ENCODE measurements around the gene CXCL14. TPM values are rescaled to one million over a fixed set of nuclear protein-coding genes. Genes with fewer than 3 reads are reported as not detected.

CXCL14 gene
- total RNA-seq, 2 donors from 2014 or later, result not detected

GRCh38 chr5:135561266-135561665, 17.5 kb downstream of the CXCL14 start:
- Mint-ChIP-seq H3K9me3 (no peaks in the 10 kb centered on the region), H3K27ac (no peak overlapping the region), H3K36me3 (no peaks in the 10 kb centered on the region)
- ATAC-seq (no peak), DNase-seq (ENCODE audit: low spot score in 2 of 2) (no peak)

GRCh38 chr5:135560858-135561257, 17.9 kb downstream of the CXCL14 start:
- no peak overlapping the region for H3K27ac Mint-ChIP-seq
- no peaks in the 10 kb centered on the region for H3K9me3 Mint-ChIP-seq
- no peaks in the 10 kb centered on the region for H3K36me3 Mint-ChIP-seq
- ATAC-seq (peak; percentile 94 to 95), DNase-seq (ENCODE audit: low spot score in 2 of 2) (peak; percentile 67 to 81)

DNA sequence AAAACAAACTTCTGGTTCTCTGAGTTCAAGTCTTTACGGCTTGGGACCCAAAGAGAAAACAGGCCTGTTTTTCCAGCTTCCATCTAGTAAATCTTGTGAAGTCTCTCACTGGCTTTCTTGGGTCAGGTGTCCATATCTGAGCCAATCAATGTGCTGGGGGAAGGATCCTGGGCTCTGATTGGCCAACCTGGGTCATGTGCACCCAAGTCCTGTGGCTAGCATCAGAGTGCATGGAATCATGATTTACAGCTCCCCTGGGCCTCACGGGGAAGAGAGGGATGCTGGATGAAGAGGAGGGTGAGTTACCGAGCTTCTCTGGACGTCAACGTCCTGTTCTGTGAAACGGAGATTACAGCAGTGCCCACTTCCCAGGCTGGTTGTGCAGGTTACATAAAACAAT, 19.4 kb downstream of the CXCL14 start:
- DNase-seq (ENCODE audit: low spot score in 2 of 2) (no peak), ATAC-seq (peak in 1 of 2 donors; percentile 40)
- no peaks in the 10 kb centered on the region for H3K36me3 Mint-ChIP-seq
- H3K9me3 Mint-ChIP-seq, result no peaks in the 10 kb centered on the region
- no peak overlapping the region for H3K27ac Mint-ChIP-seq

DNA sequence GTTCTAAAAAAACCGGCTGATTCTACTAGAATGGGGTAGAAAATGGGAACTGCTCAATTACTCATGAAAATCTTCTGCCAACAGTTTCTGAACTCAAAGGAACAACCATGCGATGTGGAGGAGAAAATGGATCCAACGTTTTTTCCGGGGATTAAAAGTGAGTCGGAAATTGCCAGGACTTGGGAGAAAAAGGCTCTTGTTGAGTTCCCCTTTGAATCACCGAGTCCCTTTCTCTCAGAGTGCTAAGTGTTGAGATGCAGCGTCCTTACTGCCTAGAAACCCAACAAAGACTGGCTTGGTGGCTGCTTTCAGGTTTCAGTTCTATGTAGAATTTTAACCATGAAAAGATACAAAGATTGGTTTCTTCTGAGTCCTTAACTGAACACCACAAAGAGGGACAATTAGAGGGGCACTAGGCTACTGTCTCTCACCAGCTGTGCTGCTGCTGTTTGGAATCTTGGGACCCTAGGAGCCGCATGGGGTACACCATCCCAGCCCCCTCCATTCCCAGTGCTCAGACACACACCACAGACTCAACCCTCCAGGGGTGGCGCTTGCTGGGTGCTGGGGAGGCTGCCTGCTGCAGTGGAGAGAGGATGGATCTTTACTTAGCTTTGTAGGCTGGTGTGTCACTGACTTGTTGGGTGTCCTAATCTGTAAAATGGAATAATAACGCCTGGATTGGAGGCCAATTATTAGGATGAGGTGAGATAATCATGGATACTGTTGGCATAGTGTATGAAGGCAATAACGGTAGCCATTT, 21.5 kb downstream of the CXCL14 start:
- Mint-ChIP-seq H3K27ac (no peak overlapping the region), H3K36me3 (no peaks in the 10 kb centered on the region), H3K9me3 (no peaks in the 10 kb centered on the region)
- ATAC-seq, result no peak
- no peak for DNase-seq (ENCODE audit: low spot score in 2 of 2)

GRCh38 chr5:135556620-135557019, 22.2 kb downstream of the CXCL14 start:
- ATAC-seq (no peak), DNase-seq (ENCODE audit: low spot score in 2 of 2) (no peak)
- no peaks in the 10 kb centered on the region for H3K36me3 Mint-ChIP-seq
- no peaks in the 10 kb centered on the region for H3K9me3 Mint-ChIP-seq
- H3K27ac Mint-ChIP-seq, result no peak overlapping the region

DNA sequence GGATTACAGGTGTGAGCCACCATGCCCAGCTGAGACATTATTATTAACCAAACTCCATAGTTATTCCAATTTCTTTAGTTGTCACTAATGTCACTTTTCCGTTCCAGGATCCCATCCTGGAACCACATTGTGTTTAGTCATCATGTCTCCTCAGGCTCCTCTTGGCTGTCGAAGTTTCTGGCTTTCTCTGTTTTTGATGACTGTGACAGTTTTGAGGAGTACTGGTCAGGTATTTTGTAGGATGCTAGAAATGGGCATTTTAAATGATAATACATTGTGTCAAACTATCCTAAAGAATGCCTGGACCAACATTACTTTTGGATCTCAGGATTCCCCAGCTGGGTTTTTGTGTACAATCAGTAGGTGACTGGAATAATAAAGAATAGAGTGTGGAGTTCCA, 23.3 kb downstream of the CXCL14 start:
- ATAC-seq, result no peak
- no peak for DNase-seq (ENCODE audit: low spot score in 2 of 2)
- Mint-ChIP-seq H3K36me3 (no peaks in the 10 kb centered on the region), H3K27ac (no peak overlapping the region), H3K9me3 (no peaks in the 10 kb centered on the region)

DNA sequence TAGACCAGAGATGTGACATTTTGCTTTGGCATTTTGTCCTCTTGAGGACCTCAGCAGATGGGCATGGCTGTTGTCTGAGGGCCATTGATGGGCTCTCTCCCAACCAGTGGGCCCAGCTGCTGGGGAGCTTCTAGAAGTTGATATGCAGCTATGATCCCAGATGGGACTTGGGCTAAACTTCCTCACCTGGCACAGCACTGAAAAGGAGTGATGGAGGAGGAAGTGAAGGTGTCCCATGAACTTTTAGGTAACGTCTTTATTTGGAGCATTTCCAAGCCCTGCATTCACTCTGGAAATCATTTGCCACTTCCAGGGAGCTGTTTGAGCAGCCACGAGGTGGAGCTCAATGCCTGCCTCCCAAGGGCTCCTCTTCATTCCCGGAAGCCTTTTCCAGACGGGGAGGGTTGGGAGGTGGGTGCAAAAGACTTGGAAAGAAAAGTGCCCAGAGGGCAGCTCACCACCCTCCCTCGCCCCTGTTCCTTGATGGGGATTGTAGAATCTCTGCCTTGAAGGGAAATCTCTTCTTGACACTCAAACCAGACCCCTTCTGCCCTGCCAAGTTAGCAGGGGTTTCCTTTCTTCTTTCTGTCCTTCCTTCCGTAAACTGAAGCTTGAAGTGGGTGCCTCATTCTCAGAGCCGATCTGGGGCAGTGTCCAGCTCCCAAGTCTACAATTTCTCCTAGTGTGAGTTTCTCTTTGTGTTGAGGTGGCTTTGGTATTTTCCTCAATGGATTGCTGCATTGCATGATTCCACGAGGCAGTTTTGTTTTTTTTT, 24.9 kb downstream of the CXCL14 start:
- Mint-ChIP-seq H3K36me3 (no peaks in the 10 kb centered on the region), H3K9me3 (no peaks in the 10 kb centered on the region), H3K27ac (no peak overlapping the region)
- no peak for DNase-seq (ENCODE audit: low spot score in 2 of 2)
- ATAC-seq, result no peak

GRCh38 chr5:135551593-135552447, 27.0 kb downstream of the CXCL14 start:
- Mint-ChIP-seq H3K36me3 (no peaks in the 10 kb centered on the region), H3K27ac (no peak overlapping the region), H3K9me3 (no peaks in the 10 kb centered on the region)
- peak in 1 of 2 donors; percentile 71 for DNase-seq (ENCODE audit: low spot score in 2 of 2)
- peak; percentile 75 to 85 for ATAC-seq

DNA sequence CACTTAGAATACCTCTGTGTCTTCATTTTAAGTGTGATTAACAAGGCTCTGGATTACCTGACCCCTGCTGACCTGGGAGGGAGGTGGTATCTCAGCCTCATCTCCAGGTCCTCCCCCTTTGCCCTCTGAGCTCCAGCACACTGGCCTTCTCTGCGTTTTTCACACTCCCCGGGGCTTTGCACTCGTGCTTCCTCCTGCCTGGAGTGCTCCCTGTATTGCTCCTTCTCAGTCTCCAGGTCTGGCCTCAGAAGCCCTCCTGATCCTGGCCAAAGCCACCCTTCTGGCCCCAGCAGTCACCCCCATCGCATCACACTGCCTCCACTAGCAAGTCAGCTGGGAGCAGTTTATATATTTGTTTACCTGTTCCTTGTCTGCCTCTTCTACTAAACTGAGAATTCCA, 29.4 kb downstream of the CXCL14 start:
- Mint-ChIP-seq H3K36me3 (no peaks in the 10 kb centered on the region), H3K27ac (no peak overlapping the region), H3K9me3 (no peaks in the 10 kb centered on the region)
- no peak for ATAC-seq
- no peak for DNase-seq (ENCODE audit: low spot score in 2 of 2)

GRCh38 chr5:135547590-135548254, 31.1 kb downstream of the CXCL14 start:
- Mint-ChIP-seq H3K27ac (no peak overlapping the region), H3K36me3 (peaks cover 0 to 4% of the 10 kb centered on the region in 2 donors), H3K9me3 (no peaks in the 10 kb centered on the region)
- DNase-seq (ENCODE audit: low spot score in 2 of 2) (no peak), ATAC-seq (no peak)

DNA sequence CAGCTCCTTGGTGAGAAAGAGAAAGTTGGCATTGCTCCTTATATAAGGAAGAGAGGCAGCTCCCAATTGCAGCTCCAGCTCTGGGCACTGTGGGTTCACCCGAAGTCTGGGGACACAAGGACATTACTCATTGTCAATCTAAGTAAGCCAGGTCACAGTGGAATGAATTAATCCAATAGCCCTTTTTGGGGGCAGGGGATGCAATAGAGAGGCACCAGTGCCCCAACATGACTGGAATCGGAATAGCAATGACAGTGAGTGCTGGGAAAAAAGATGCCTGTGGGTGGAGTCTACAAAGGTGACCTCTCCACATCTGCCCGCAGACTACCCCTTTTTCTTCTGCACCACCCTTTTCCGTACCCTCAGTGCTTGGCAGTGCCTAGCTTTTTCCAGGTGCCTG, 31.9 kb downstream of the CXCL14 start:
- Mint-ChIP-seq H3K27ac (no peak overlapping the region), H3K36me3 (peaks cover 0 to 4% of the 10 kb centered on the region in 2 donors), H3K9me3 (no peaks in the 10 kb centered on the region)
- ATAC-seq (no peak), DNase-seq (ENCODE audit: low spot score in 2 of 2) (no peak)

DNA sequence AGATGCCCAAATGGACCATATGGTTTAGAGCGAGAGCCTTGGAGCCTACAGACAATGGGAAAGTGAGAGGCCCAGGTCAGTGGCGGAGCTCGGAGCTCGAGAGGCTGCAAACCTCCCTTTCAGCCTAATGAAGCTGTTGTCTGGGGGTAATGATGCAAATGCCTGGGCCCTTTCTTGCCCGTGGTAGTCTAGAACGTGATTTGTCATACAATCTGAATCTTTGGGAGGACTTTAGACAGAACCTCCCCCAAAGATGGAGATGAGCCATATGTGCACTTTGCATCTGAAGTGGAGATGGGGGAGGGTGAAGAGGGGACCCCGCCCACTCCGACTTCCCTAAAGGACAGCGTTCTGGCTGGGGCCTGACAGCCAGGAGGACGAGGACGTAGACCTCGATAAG, 32.7 kb downstream of the CXCL14 start:
- Mint-ChIP-seq H3K9me3 (no peaks in the 10 kb centered on the region), H3K36me3 (peaks cover 0 to 8% of the 10 kb centered on the region in 2 donors), H3K27ac (no peak overlapping the region)
- ATAC-seq (no peak), DNase-seq (ENCODE audit: low spot score in 2 of 2) (no peak)

- Mint-ChIP-seq H3K9me3 (no peaks in the 10 kb centered on the region), H3K36me3 (peaks cover 0 to 12% of the 10 kb centered on the region in 2 donors), H3K27ac (no peak overlapping the region)
- DNase-seq (ENCODE audit: low spot score in 2 of 2) (no peak), ATAC-seq (no peak)
Observed at GRCh38 chr5:135545099-135545498, 33.7 kb downstream of the CXCL14 start.

GRCh38 chr5:135543485-135544304, 35.1 kb downstream of the CXCL14 start:
- no peak for DNase-seq (ENCODE audit: low spot score in 2 of 2)
- Mint-ChIP-seq H3K9me3 (no peaks in the 10 kb centered on the region), H3K36me3 (peaks cover 0 to 12% of the 10 kb centered on the region in 2 donors), H3K27ac (no peak overlapping the region)
- ATAC-seq, result peak in 1 of 2 donors; percentile 30

DNA sequence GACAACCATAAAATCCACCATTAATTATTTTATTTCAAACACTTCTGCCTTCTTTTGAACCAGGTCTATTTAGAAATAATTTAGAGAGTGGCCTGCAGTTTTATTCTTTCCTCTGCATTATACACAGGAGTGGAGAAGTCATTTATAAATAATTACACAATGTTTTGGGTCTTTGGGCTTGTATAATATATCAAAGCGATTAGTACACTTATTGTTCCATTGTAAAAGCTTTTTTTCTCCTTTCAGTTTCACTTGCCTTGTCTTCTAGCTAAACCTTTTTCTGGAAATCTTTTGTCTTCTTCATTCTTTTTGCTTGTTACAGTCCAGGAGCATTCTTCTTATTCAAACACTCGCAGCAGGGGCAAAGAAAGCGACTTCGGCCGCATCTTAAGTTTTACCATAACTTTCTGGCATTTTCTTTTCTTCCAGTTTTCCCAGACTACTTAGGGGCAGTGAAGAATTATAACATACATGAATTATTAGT, 35.7 kb downstream of the CXCL14 start:
- ATAC-seq, result no peak
- Mint-ChIP-seq H3K27ac (no peak overlapping the region), H3K36me3 (peaks cover 0 to 12% of the 10 kb centered on the region in 2 donors), H3K9me3 (no peaks in the 10 kb centered on the region)
- DNase-seq (ENCODE audit: low spot score in 2 of 2), result no peak
